ENCODE measurements around the gene MROH2B.

Gene MROH2B

DNA sequence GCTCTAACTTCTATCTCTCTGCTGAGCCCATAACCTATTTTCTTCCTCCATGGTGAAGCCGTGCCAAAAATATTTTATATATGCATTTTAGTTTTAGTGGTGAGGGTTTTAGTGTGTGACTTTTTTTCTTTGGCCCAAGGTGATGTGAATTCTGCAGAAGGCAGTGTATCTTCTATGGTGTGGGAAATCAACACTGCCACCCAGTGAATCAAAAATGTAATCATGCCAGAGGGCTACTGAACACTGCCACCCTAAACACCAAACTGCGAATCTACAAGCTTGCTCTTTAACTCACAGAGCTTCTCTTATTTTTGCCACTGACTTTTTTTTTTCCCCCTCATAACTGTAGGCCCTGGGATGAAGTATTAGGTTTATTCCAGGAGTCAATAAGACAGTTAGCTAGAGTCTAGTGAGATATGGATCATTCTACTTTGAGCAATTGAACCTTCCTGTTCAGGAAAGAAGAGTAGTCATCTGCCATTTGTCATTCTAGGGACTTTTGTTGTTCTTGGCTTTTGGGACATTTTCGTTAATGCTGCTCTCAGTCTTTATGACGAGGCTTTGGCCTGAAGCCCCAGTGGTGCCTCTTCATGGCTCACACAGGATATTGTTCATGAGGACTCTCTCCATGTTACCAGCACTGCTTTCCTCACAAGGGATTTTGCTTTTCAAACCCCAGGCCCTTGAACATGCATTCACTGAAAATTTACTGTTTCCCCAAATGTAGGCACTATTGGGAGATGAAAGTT is 108.8 kb downstream of the MROH2B start:
- DNase-seq, result no peak

DNA sequence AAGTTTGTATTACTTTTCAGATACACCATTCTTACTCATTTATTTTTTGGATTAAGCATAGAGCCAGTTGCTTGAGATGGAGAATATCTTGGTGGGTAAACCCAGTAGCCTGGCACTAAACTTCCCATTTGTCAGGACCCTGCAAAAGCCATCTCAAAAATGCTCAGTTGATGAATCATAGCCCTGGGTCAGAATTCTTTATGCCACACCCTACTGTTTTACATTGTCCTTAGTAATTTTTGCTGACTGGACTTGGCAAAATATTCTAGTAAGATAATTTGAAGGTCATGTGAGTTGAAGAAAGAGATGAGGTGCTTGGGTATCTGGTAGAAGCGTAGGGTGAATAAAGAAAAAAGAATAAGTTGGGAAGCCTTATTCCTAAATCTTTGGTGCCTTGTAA is 111.1 kb downstream of the MROH2B start:
- DNase-seq, result no peak

DNA sequence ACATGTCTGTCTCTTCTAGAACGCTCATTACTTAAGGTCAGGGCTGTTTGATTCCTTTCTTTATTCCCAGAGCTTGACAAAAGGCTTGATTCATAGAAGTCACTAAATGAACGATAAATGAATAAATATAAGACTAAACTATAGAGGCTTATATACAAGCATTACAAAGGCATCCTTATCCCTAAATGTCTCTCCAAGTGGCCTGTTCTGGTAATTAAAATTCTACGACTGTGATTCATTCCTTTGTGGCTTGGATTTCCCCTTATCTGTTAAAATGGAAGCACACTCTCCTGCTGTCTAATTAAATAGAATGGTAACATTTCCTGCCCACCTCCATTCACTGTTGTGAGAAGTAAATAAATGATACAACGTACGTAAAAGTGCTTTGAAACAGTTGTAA is 112.3 kb downstream of the MROH2B start:
- DNase-seq, result no peak

DNA sequence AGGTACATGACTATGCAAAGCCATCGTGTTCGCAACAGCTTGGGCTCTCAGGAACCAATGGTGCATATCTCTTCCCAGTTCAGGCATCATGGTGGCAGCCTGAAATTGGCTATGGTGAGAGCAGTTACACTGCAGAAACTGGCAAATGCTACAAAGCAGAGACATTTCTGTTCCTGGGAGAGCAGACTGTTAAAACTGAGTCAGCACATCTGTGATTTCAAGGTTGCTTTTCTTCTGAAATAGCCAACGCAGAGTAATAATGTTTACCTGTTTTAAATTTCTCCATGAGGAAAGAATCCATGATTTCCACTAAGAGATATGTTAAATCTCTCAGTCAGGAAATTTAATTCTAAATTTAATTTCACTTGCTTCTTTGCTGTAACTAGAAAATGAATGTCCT is 114.1 kb downstream of the MROH2B start:
- no peak for DNase-seq

DNA sequence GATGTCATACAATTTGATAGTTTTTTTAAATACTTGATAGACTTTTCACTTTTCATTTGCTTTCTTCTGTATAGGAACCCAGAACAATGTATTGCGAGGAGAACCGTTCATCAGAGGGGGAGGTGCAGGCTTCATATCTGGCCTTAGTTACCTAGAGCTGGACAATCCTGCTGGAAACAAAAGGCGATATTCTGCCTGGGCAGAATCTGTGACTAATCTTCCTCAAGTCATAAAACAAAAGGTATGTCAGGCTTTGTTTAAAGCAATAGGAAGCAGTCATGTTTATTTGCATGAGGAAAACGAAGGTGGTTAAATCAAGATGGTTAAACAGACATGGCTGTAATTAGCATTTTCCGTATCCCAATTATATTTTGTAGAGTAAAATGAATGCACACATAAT is 115.8 kb downstream of the MROH2B start:
- no peak for DNase-seq

All from NCI-H82 (cell line).